K562 (cell line): ENCODE measurements around the gene MARS1. TPM values are rescaled to one million over a fixed set of nuclear protein-coding genes. Genes with fewer than 3 reads are reported as not detected.
A peak's percentile ranks its signal among the peaks of the same experiment; 100 is the strongest.

ENCODE experiments used
- ARNT ChIP-seq, 2 experiments: fragments of 450-650 bp; IDR thresholded peaks; 2 replicates each; pipeline ENCODE4 v1.6.1; 2016; ENCODE audit warnings: mild to moderate bottlenecking in 1 of 2
- CHD2 ChIP-seq: IDR thresholded peaks from 2 replicates; pipeline ENCODE4 v1.6.1; 2011; ENCODE audit warnings: low read depth, low read length
- DPF2 ChIP-seq: fragments of 450-650 bp; IDR thresholded peaks from 2 replicates; pipeline ENCODE4 v1.6.1; 2016
- GABPA ChIP-seq: fragments of 200-800 bp; sonication (Bioruptor generic); conservative IDR thresholded peaks from 2 replicates; pipeline ENCODE4 v1.6.1; 2016; ENCODE audit warnings: low read depth, missing genetic modification characterization, missing compliant biosample characterization
- JUND ChIP-seq, 2 experiments: IDR thresholded peaks; 2 replicates in 1 of 2; 3 replicates in 1 of 2; pipeline ENCODE4 v1.6.1; 2011; ENCODE audit warnings: borderline replicate concordance in 2 of 2, low read depth in 2 of 2, low read length in 2 of 2, improper control_type of control experiment in 1 of 2, missing biosample characterization in 1 of 2, missing genetic modification characterization in 1 of 2, missing genetic modification reagents in 1 of 2
- MITF ChIP-seq: IDR thresholded peaks from 2 replicates; pipeline ENCODE4 v1.6.1; 2014; ENCODE audit warnings: antibody characterized with exemption
- NRF1 ChIP-seq, 2 experiments: fragments of 450-650 bp; IDR thresholded peaks in 1 of 2; conservative IDR thresholded peaks in 1 of 2; 2 replicates each; pipeline ENCODE4 v1.6.1; 2014; ENCODE audit warnings: mild to moderate bottlenecking in 2 of 2
- POLR2A ChIP-seq: fragments of 450-650 bp; conservative IDR thresholded peaks from 2 replicates; pipeline ENCODE4 v1.6.1; 2016
- PTBP1 ChIP-seq: fragments of 200-400 bp; formaldehyde crosslinking; IDR thresholded peaks from 2 replicates; pipeline ENCODE4 v1.6.1; 2017; ENCODE audit warnings: low read depth, low read length
- TRIM25 ChIP-seq: fragments of 450-650 bp; IDR thresholded peaks from 2 replicates; pipeline ENCODE4 v1.7.0; 2016; ENCODE audit warnings: borderline replicate concordance
- ZNF224 ChIP-seq: sonication (generic); formaldehyde crosslinking; IDR thresholded peaks from 2 replicates; pipeline ENCODE4 v1.8.0; 2022; ENCODE audit warnings: mild to moderate bottlenecking, missing genetic modification reagents
- ZNF407 ChIP-seq: fragments of 450-650 bp; IDR thresholded peaks from 2 replicates; pipeline ENCODE4 v1.6.1; 2016; ENCODE audit warnings: low read depth
- ZNF436 ChIP-seq: fragments of 250-450, 450-650 bp; sonication (Bioruptor Pico); formaldehyde crosslinking; IDR thresholded peaks from 2 replicates; pipeline ENCODE4 v1.7.0; 2020; ENCODE audit warnings: mild to moderate bottlenecking
- polyA plus RNA-seq, 8 experiments: library from polyadenylated mRNA; depleted of rRNA in 4 of 8; stranded (reverse) in 5 of 8; unstranded in 3 of 8; fragments of >200 nt; fragmentation: Nextera tagmentation in 2 of 8; fragmentation: Illumina TruSeq in 1 of 8; extraction: Ambion mirVana in 2 of 8; extraction: Trizol in 1 of 8; gene quantifications; 2 replicates each; pipeline versions ENCODE4 v1.2.1 to v1.2.3, GENCODE V29; 2011 to 2014; ENCODE audit warnings: inconsistent platforms in 1 of 8, missing spikeins in 1 of 8
- total RNA-seq, 7 experiments: library from RNA; depleted of rRNA in 6 of 7; stranded (reverse); fragments of >200 nt in 6 of 7; fragmentation: Illumina TruSeq in 2 of 7; extraction: Trizol in 2 of 7; gene quantifications; 2 replicates each; pipeline versions ENCODE4 v1.2.1 to v1.2.3, GENCODE V29; 2011 to 2021; ENCODE audit warnings: low replicate concordance in 1 of 7

MARS1 gene
- total and polyA plus RNA-seq, 9 of the 15 experiments (the other 6 are each of a cell fraction or from before 2014, with no cell fraction given), result 117 to 382 (median 220) TPM

- TF ChIP-seq ZNF407 (no peak), TRIM25 (no peak), DPF2 (0 out of 2 replicates have a peak, but pooled peaks have one; percentile 7), ZNF224 (no peak), CHD2 (peak; percentile 99), MITF (no peak), GABPA (tag) (peak; percentile 52), ARNT (IDR thresholded peaks at IDR 0.05) (no peak), PTBP1 (no peak), JUND (IDR thresholded peaks at IDR 0.05; ENCODE audit: borderline replicate concordance, low read depth, low read length) (no peak), JUND (tag; IDR thresholded peaks at IDR 0.05; ENCODE audit: borderline replicate concordance, low read depth, low read length) (no peak), NRF1 (conservative IDR thresholded peaks at IDR 0.05 in 1 of 2, IDR thresholded peaks at IDR 0.05 in 1 of 2) (peak; percentile 58 to 65; a peak in 3 of 4 replicates), ZNF436 (CRISPR knock-in tag) (no peak), POLR2A (peak; percentile 79)
These were observed 58.8 kb downstream of the MARS1 start, which contains the start of gene DCTN2 (continued) for GRCh38 chr12:57546438-57547287.
